ENCODE data around the gene HBQ1. TPM values are rescaled to one million over a fixed set of nuclear protein-coding genes. Genes with fewer than 3 reads are reported as not detected.
"Not testable (repeated sequence)": the region's sequence is repeated elsewhere in the genome, so short reads cannot be mapped to it uniquely, and the experiment has no call there.

The HBQ1 gene
- total RNA-seq, 4 donors from 2014 or later, result not detected

- WGBS, result 95% methylated on average over 2 of the region's 2 CpGs
- no peak for TF ChIP-seq POLR2A (IDR thresholded peaks at IDR 0.05)
- no peak for TF ChIP-seq POLR2AphosphoS5 (IDR thresholded peaks at IDR 0.05)
- no peak for TF ChIP-seq EP300 (IDR thresholded peaks at IDR 0.05)
- no peak for TF ChIP-seq CTCF (IDR thresholded peaks at IDR 0.05)
Observed at GRCh38 chr16:146646-147045, 33.6 kb upstream of the HBQ1 start.

GRCh38 chr16:149024-149660, 31.1 kb upstream of the HBQ1 start:
- no peaks in the 10 kb centered on the region for H3K9me3 ChIP-seq
- 41% methylated on average over 9 of the region's 9 CpGs for WGBS
- no peaks in the 10 kb centered on the region for H3K4me1 ChIP-seq
- H3K27me3 ChIP-seq, result no peaks in the 10 kb centered on the region
- TF ChIP-seq EP300 (IDR thresholded peaks at IDR 0.05), result no peak
- TF ChIP-seq CTCF (IDR thresholded peaks at IDR 0.05), result no peak
- no peak for TF ChIP-seq POLR2AphosphoS5 (IDR thresholded peaks at IDR 0.05)
- TF ChIP-seq POLR2A (IDR thresholded peaks at IDR 0.05), result no peak
- DNase-seq (ENCODE audit: low spot score in 2 of 2), result no peak
- no peak overlapping the region for H3K27ac ChIP-seq
- H3K4me3 ChIP-seq, result no peak overlapping the region
- no peaks in the 10 kb centered on the region for H3K36me3 ChIP-seq

More at GRCh38 chr16:146646-147045, 33.6 kb upstream of the HBQ1 start:
- no peak overlapping the region for H3K27ac ChIP-seq
- DNase-seq (ENCODE audit: low spot score in 2 of 2), result no peak
- H3K9me3 ChIP-seq, result no peaks in the 10 kb centered on the region
- no peaks in the 10 kb centered on the region for H3K36me3 ChIP-seq
- no peak overlapping the region for H3K4me3 ChIP-seq
- H3K4me1 ChIP-seq, result no peaks in the 10 kb centered on the region
- H3K27me3 ChIP-seq, result peaks cover 5% of the 10 kb centered on the region

GRCh38 chr16:152141-153128, 27.8 kb upstream of the HBQ1 start, which contains the start of gene HBZ:
Gene HBZ, plus strand, starts transcription at chr16:152644. Its CDS starts 266 bp downstream, at chr16:152910.
- Histone ChIP-seq H3K36me3 (no peaks in the 10 kb centered on the region), H3K9me3 (no peaks in the 10 kb centered on the region), H3K4me3 (no peak within 1 kb of the TSS), H3K27ac (no peak within 1 kb of the TSS), H3K27me3 (peaks cover 28% of the 10 kb centered on the region), H3K4me1 (peaks cover 10% of the 10 kb centered on the region)
- 76% methylated on average over 17 of the region's 17 CpGs for WGBS
- TF ChIP-seq POLR2A (IDR thresholded peaks at IDR 0.05) (no peak), EP300 (IDR thresholded peaks at IDR 0.05) (no peak), CTCF (IDR thresholded peaks at IDR 0.05) (no peak), POLR2AphosphoS5 (IDR thresholded peaks at IDR 0.05) (no peak)
- no peak for DNase-seq (ENCODE audit: low spot score in 2 of 2)

GRCh38 chr16:153129-153521, 27.1 kb upstream of the HBQ1 start:
- H3K4me1 ChIP-seq; H3K9me3 ChIP-seq; DNase-seq (ENCODE audit: low spot score in 2 of 2); H3K36me3 ChIP-seq; H3K27ac ChIP-seq; H3K4me3 ChIP-seq: not testable (repeated sequence)
- H3K27me3 ChIP-seq, result peaks cover 32% of the 10 kb centered on the region
- 33% methylated on average over 5 of the region's 6 CpGs for WGBS

GRCh38 chr16:153550-154216, 26.6 kb upstream of the HBQ1 start:
- not testable (repeated sequence) for H3K36me3 ChIP-seq; H3K9me3 ChIP-seq; H3K27ac ChIP-seq; H3K4me1 ChIP-seq; DNase-seq (ENCODE audit: low spot score in 2 of 2)
- WGBS, result no CpG with 5 or more reads among the region's 74 CpGs
- Histone ChIP-seq H3K4me3 (peak overlapping the region; percentile 48), H3K27me3 (peaks cover 35% of the 10 kb centered on the region)

Measured in suprapubic skin (tissue), 4 donors.